HG03135 (cell line): Measurements from ENCODE around the gene SPACA9.

Experiments
- ATAC-seq: cut with Tn5 transposase; IDR thresholded peaks from one replicate; pipeline ENCODE4 v1.9.1; 2021; ENCODE audit warnings: mild to moderate bottlenecking, moderate library complexity; ENCODE audit not compliant: unreplicated experiment

SPACA9 gene

DNA sequence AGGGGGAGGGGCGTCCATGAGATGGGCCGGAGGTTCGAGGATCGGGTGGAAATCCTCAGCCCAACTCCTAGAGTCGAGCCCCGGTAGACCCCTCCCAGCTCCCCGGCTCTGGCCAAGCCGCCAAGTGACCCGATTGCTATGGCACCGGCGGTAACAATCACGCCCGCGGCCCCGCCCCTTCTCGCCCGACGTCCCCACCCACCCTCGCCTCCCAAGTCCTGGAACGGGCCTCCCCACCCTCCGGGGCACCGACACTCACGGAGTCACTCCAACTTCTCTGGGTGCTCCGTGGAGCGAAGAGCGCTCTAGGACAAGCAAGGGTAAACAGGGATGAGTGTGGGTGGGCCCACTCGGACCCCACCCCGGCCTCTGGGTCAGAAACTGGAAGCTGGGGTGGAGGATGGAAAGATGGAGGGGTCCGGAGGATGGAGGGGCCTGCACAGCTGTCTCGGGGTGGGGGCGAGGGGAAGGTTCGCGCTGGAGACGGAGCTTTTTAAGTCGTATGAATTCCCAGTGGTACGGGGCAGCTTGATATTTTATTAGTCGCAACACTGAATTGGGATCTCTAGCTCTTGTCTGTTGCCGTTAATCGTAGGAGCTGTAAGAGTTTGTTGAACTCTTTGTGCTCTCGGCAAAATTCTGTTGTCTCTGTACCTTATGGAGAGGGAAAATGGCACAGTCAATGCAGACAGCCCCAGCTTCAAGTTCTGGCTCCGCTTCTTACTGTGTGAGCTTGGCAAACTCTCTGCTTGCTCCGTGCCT lies at the start of gene SPACA9:
Gene SPACA9 (plus strand): TSS at position 204 of the 762 bp plus-strand sequence. CDS start 5,050 bp downstream, outside the sequence.
- no peak for ATAC-seq

DNA sequence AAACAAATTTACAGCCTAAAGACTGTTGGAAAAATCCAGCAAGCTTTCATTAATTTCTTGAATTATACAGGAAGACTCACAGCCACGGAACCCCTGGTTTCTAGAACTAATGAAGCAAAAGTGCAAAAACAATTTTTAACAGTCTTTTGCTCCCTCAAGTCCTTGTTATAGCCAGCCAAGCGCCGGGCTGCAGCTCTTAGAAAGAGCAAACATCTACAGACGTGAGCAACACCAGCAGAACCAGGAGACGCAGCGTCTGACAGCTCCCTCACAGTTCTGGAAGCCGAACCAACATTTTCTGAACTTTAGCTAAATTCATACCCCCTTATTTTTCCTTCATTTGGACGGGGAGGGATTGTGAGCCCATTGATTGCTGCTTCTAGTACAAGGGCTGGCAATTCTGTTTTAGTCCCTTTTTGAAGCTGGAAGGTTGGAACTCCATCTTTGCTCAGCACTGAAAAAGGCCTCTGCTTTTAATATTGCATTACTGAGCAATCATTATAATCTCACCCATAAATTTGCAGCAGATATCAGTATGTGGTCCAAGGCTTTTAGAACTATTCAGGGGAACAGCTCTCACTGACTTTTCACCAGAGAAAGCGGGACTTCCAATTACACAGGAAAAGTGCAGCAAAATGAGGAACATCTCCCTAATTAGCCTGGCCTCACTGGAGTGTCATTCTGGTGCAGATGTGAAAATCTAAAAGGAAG lies 46.4 kb upstream of the SPACA9 start:
- ATAC-seq = no peak

DNA sequence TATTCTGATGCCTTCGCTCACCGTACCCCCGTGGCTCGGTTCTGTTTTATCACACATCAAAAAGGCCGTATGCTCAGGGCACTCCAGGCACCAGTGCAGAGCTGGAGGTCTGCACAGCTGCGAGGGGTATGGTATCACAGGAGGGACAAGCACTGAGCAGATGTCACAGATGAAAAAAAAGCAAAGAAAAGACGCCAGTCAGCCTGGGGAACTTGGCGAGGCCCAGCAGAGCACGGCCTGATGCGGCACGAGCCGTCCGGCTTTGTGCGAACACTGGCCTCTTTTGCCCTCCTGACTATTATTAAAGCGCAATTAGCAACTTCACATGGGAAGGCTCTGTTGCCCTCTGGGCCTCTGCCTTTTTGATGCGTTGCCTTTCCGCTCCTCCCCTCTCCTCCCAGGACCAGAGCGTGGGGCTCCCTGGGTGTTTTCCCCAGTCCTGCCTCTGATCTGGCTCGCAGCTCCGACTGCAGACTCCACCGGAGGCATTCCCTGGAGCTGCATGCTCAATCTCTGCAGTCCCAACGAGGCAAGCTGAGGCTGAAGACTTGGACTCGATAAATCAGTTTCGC lies 45.1 kb upstream of the SPACA9 start:
- no peak for ATAC-seq

DNA sequence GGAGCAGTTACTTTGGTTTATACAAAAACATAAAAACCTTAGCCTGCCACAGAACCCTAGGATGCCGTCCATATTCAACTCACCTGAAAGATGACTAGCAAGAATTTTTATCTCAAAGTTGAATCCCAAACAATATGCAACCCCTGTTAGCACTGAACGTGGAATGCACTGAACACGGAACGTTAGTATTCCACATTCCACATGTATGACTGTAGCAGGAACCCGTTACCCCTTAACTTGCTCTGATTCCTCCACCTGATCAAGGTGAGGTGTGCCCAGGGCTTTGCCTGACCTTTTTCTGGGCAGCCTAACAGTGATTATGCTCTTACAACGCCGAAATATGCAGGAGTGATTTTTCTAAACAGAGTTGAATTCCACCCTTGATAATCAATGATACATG lies 44.4 kb upstream of the SPACA9 start:
- ATAC-seq = no peak

DNA sequence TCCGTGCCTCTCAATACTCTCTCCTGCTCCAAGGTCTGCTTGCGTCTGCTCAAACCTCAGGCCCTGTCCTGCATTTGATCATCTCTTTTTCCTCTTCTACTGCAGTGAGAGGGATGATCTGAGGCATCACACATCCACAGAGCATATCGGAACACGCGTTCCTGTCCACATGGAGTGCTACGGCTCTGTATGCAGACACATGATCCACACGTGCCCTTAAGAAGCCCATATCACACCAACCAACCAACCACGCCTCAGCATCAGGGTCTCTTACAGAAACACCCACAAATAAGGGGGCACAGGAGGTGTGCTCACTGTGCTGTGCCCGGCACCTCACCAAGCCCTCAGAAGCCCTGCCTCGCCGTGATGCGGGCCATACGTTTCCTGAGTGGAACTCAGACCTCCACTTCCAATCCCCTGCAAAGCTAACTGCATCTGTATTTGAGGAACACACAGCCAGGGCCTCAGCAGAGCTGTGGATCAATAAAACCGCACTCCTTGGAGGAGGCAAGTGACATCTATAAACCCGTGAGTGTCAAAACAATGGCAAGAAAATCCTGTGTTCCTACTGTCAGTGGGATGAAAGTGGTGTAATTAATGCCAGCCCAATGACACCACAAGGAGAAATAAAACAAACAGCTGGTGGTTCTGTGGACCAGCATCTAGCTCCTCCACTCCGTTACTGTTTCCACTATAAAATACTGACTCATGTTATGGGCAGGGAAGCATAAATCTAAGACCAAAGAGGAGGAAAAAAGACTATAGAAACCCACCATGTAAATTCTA lies 41.0 kb upstream of the SPACA9 start:
- no peak for ATAC-seq

DNA sequence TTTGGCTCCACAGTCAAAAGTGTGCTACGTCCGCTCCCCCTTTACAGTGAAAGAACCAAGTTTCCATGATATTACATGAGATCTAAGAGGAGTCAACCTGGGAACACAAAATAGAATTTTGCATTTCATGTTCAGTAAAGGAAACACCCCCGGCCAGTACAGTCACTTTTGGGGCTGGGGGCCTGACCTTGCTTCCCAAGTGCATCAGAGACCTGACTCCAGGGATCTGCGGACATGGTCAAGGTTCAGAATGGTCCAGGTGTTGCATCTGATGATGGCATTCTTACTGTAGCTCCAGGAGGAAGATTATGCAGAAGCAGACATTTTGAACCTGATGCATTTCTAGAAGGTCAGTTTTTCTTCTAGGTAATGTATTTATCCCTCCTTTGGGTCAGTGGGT lies 40.4 kb upstream of the SPACA9 start:
- ATAC-seq = no peak

DNA sequence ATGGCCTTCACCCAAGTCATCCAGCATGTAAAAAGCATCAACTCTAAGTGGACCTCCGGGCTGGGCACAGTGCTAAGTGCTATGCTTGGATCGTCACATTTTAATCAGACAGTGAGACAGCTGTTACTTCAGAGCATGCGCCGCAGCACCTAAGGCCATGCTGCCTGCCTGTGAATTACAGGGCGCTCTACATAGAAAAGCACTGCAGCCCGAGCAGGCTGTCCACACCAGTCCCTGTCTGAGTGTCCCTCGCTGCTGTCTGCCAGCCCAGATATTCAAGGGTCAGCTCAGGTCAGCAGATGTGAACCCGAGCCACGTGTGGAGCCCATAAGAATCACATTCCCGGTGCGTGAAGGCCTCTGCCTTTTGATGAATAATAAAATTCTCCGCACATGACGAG lies 37.7 kb upstream of the SPACA9 start:
- no peak for ATAC-seq

DNA sequence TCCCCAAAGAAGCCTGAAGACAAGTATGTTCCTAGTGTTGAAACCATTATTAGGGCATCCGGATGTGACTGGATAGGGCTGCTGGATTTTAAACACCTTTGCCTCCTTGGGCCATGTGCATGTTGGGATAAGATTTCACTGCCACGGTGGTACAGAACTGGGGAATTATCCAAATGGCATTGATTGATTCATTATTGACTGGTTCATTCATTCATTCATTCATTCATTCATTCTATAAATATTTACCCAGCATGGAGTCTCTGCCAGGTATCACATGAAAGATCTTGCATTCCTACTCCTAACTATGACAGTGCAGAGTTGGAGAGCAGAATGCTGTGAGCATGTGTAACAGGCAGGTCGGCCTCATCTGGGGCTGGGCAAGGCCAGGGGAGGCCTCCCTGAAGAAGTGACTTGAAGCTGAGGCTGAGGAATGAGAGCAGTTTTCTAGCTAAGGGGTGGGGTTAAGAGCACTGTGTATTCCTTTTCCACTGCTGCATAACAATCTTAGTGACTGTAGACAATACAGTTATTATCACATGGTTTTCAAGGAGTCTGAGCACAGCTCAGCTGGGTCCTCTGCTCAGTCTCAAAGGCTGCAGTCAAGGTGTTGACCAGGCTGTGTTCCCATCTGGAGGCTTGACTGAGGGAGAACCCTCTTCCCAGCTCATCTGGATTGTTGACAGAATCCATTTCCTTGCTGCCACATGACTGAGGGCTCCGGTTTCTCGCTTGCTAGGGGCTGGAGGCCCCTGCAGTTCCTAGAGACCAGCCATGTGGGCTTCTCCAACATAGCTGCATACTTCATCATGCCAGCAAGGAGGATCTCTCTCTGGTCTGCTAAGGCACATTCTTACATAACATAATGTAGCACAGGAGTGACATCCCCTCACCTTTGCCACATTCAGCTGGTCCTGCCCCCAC lies 36.3 kb upstream of the SPACA9 start:
- no peak for ATAC-seq

DNA sequence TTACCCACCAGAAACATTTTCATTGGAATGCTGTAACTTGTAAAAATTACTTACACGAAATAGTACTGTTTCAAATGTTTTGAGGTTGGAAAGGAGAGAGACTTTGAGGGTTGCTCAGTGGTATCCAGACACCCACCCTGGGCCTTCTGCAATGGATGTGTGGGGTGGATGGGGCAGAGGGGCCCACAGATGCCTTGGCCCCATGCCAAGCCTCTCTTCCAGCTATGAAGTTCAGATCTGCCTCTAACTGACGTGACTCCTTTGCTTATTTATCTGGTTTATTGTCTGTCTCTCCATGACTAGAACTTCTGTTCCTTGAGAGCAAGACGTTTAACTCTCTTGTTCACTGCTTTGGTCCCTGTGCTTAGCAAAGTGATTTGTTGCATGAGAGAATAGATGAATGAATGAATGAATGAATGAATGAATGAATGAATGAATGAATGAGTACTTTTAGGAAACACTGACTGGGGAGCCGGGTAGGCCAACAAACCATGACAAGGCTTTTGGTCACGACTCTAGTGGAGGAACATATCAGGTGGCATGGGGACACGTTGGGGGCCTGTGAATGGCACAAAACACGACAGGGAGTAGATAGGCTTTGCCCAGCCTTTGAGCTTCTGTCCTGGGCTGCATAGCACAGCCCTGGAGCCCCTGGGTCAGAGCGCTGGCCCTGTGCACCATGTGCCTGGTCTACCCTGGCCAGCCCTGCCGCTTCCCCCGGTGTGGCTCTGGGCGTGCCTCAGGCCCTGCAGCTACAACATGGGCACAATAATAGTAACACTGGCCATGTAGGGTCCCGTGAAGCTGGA lies 32.4 kb upstream of the SPACA9 start:
- ATAC-seq = no peak

DNA sequence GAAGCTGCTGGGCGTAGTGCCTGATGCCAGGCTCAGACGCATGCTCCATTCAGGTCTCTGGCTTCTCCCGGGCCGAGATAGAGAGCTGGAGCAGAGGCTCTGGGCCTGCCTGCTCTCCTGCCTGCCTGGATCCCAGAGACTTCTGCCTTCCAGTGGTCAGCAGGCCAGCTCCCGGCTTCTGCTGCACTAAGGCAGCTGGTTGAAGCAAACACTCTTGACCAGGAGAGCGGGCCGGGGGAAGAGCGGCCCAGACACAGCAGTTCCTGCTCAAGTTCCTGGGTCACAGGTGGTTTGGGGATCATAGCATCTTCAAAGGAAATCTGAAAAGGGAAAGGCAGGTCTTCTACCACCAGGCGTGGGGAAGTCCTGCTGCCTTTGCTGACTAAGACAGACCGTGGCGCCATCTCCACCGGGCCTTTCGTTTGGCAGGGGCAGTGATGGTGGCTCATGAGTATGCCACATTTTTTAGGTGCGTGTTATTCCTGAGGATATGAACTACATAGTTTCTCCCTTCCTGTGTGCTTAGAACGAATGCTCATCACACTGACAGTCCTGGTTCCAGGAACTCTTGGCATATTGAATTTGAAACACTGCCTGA lies 31.7 kb upstream of the SPACA9 start:
- no peak for ATAC-seq

DNA sequence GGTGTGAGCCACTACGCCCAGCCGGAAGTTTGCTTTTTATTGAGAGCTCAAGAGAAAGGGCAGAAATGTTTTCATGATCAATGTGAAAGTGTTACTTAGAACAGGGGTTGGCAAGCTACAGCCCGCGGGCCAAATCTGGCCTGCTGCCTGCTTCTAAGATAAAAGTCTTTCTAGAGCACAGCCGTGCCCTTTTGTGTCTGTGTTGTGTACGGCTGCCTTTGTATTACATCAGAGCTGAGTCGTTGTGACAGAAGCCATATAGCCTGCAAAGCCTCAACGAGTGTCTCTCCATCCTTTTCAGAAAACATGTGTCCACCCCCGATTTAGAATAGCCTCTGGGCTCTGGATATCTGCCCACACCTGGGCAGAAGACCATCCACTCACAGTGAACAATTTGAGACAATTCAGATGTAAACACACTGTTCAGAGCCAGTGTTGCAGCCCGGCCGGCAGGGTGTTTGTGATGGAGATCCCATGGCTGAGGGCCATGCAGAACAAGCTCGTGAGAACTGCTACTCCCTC lies 29.5 kb upstream of the SPACA9 start:
- ATAC-seq = no peak

DNA sequence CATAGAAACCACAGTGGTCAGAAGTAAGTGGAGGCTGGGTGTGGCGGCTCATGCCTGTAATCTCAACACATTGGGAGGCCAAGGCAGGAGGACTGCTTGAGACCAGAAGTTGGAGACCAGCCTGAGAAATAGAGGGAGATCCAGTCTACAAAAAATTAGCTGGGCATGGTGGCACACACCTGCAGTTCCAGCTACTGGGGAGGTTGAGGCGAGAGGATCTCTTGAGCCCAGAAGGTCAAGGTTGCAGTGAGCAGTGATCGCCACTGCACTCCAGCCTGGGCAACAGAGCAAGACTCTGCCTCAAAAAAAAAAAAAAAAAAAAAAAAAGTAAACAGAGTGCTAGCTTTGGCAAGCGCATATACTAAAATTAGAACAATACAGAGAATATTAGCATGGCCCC lies 25.2 kb upstream of the SPACA9 start:
- ATAC-seq = no peak

DNA sequence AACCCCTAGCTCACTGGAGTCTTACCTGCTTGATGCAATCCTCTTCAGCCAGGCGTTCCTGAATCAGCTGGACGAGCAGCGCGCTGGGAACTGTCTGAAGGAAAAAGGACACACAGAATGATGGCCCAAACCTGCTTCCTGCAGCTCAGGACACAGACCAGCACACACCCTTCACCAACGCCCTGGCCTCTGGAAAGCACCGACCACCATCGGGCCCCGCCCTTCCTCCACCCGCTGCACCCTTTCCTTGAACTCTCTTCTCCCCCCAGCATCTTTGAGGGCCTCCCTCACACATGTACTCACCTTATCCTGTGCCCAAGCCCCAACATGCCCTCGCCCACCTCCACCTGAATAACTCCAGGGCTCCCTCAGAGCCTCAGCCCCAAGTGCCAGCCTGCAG lies 23.9 kb upstream of the SPACA9 start:
- ATAC-seq = no peak

DNA sequence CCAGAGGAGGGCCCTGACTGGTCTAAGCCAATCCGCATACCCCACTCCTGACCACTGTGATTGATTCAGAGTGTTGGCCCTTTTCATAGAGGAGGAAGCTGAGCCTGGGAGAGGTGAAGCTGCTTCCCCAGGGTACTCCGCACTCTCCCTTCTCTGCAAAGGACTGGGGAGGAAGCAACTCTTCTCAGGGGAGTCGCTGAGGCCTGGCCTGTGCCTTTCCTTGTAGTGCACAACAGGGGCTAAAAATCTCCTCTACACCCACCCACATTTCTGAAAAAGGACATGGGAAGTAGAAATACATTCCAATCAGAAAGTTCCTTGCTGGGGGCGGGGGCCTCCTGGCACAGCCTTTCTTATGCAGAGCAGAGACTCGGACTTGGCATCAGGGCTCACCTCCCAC lies 22.8 kb upstream of the SPACA9 start:
- ATAC-seq = no peak

DNA sequence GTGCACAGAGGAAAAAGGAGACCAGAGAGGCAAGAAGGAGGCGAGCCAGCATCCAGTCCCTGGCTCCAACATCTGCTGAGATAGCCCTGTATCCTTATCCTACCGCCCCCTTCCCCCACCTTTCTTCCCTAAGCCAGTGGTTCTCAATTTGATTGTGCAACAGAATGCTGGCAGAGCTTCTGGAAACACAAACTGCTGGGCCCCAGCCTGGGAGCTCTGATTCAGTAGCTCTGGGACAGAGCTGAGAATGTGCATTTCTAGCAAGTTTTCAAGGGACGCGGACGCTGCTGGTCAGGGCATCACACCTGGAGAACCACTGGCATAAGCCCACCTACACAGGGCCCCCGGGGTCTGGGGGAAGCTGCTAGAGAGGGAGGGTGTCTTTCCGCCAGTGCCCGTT lies 21.7 kb upstream of the SPACA9 start:
- no peak for ATAC-seq

DNA sequence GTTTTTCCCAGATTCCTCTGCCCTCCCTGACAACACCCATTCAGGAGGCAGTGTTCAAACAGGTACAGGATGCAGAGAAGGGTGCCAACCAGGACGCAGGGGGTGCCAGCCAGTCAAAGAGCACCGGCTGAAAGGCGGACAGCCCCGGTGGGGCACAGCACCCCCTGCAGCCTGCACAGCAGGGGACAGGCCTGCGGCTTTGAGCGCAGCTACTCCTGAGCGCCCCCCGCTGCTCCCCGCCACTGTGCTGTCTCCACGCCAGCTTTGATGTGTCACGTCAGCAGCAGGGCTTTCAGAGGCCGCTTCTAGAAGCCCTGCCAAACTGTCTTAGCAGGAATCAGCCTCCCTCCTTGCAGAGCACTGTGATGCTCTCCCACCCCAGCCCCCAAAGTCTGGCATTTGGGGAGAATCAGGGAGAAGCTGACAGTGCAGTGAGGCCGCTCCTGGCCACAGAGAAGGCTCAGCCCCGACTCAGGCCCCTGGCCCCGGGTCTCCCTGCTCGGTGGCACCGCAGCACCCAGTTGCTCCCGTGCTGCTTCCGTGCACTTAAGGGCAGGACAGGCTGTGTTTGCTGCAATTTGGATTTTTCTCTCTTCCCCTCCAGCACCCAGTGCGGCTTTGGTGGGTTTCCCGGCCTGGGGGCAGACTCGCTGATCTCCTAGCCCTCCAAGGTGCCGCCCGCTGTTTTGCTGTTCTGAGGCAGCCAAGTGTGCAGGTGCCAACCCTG lies 20.9 kb upstream of the SPACA9 start:
- no peak for ATAC-seq

DNA sequence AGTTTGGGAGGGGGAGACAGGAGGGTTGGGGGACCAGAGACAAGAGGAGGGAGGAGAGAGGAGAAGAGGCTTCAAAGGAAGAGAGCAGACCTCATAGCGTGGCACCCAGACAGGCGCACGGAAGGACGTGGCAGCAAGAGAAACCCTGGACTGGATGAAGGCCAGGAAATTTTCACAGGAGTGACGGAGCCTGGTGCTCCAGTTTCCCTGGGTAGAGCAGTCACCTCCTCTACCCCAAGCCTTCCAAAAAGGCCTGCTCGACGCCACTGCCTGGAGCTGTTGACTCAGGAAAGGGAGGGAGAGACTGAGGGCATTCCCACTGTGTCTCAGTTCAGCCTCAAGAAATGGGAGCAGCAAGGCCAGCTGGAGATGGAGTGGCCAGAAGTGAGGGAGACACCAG lies 19.9 kb upstream of the SPACA9 start:
- no peak for ATAC-seq

DNA sequence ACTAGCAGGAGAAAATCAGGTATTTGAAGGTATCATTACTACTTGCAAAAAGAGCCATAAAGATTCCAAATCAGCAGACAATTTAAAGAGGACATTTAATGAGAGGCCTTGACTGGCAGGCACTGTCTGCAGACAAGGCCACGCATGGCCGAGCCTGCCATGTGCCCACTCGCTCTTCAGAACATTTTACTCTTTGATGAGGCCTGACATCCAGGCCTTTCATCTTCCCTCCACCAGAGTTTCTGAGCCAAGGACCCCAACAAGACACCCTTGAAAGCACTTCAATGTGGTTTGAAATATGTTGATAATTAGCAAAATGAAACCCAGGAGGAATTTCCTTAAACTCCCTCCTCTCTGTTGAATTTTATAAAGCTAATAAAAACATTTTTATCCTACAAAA lies 17.0 kb upstream of the SPACA9 start:
- no peak for ATAC-seq
